ENCODE data around the gene FAM221B.

DNA sequence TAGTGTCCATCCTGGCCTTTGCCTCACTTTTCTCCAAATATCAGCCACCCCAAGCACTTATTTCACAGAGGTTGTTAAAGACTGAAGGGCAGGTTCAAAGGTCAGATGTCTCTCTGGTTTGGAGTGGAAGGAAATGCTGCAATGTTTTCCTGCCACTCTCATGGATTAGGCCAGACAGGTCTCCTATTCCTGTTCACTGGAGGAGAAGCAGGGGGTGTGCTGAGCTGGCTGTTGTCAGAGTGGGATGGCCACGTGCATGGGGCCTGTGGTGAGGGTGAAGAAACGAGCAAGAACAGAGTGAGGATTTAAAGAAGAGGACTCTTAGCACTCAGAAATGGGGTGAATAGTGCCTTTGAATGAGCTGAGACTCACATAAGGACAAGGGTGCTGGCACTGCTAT lies 7.2 kb upstream of the FAM221B start:
- TF ChIP-seq, protein P1, sequence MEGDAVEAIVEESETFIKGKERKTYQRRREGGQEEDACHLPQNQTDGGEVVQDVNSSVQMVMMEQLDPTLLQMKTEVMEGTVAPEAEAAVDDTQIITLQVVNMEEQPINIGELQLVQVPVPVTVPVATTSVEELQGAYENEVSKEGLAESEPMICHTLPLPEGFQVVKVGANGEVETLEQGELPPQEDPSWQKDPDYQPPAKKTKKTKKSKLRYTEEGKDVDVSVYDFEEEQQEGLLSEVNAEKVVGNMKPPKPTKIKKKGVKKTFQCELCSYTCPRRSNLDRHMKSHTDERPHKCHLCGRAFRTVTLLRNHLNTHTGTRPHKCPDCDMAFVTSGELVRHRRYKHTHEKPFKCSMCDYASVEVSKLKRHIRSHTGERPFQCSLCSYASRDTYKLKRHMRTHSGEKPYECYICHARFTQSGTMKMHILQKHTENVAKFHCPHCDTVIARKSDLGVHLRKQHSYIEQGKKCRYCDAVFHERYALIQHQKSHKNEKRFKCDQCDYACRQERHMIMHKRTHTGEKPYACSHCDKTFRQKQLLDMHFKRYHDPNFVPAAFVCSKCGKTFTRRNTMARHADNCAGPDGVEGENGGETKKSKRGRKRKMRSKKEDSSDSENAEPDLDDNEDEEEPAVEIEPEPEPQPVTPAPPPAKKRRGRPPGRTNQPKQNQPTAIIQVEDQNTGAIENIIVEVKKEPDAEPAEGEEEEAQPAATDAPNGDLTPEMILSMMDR (IDR thresholded peaks at IDR 0.05), result no peak
- TF ChIP-seq POLR2A (IDR thresholded peaks at IDR 0.05) (no peak), POLR2AphosphoS5 (IDR thresholded peaks at IDR 0.05) (no peak)

All from stomach (tissue), 4 donors.